Epithelial cell of proximal tubule (primary cell): Measurements from ENCODE around the gene LSAMP. TPM values are rescaled to one million over a fixed set of nuclear protein-coding genes. Genes with fewer than 3 reads are reported as not detected.

ENCODE experiments used
- DNase-seq: peaks from one replicate; pipeline ENCODE4 v3.0.0-alpha.2; 2011; ENCODE audit warnings: low read depth
- H3K4me3 ChIP-seq: 2 replicates; pipeline ENCODE4 v1.5.1; 2011; ENCODE audit warnings: low read depth, mild to moderate bottlenecking, low read length
- CTCF ChIP-seq: conservative IDR thresholded peaks from 2 replicates; pipeline ENCODE4 v1.5.1; 2012; ENCODE audit warnings: low read depth, mild to moderate bottlenecking, low read length
- total RNA-seq: library from RNA; depleted of rRNA; stranded (reverse); fragments of >200 nt; gene quantifications from 2 replicates; pipeline ENCODE4 v1.2.3, GENCODE V29; 2015

Gene LSAMP
- total RNA-seq, 1 donor from 2014 or later: 5.1 TPM

- no peak for TF ChIP-seq CTCF
- DNase-seq: no peak
- H3K4me3 ChIP-seq: no peak overlapping the region
Observed at GRCh38 chr3:115990669-115991068, 454.6 kb downstream of the LSAMP start.

GRCh38 chr3:115989684-115990421, 455.4 kb downstream of the LSAMP start:
- no peak for DNase-seq
- no peak overlapping the region for H3K4me3 ChIP-seq
- TF ChIP-seq CTCF: no peak

- no peak for DNase-seq
- peak; percentile 56 for TF ChIP-seq CTCF
- no peak overlapping the region for H3K4me3 ChIP-seq
Observed at GRCh38 chr3:115986555-115987207, 458.6 kb downstream of the LSAMP start.

GRCh38 chr3:115982629-115983028, 462.7 kb downstream of the LSAMP start:
- H3K4me3 ChIP-seq: no peak overlapping the region
- DNase-seq: no peak
- TF ChIP-seq CTCF: no peak

GRCh38 chr3:115982108-115982507, 463.2 kb downstream of the LSAMP start:
- H3K4me3 ChIP-seq: no peak overlapping the region
- TF ChIP-seq CTCF: no peak
- no peak for DNase-seq

- no peak for DNase-seq
- TF ChIP-seq CTCF: no peak
Observed at GRCh38 chr3:115980709-115981108, 464.6 kb downstream of the LSAMP start.

More at GRCh38 chr3:115980709-115981108, 464.6 kb downstream of the LSAMP start:
- H3K4me3 ChIP-seq: no peak overlapping the region
